Measurements from ENCODE around the gene ANKRD24. TPM values are rescaled to one million over a fixed set of nuclear protein-coding genes. Genes with fewer than 3 reads are reported as not detected.
A peak's percentile ranks its signal among the peaks of the same experiment; 100 is the strongest.
"Not testable (repeated sequence)": the region's sequence is repeated elsewhere in the genome, so short reads cannot be mapped to it uniquely, and the experiment has no call there.

The ANKRD24 gene
- total RNA-seq, 4 donors from 2014 or later = 0.04 to 2.0 (median 0.44) TPM

- peaks cover 12 to 26% (median 14%) of the 10 kb centered on the region in 3 donors for H3K4me1 ChIP-seq
- H3K27me3 ChIP-seq = peaks cover 0 to 29% (median 0%) of the 10 kb centered on the region in 4 donors
- no peaks in the 10 kb centered on the region for H3K9me3 ChIP-seq
- H3K36me3 ChIP-seq = no peaks in the 10 kb centered on the region
- no peak overlapping the region for H3K4me3 ChIP-seq
- TF ChIP-seq CTCF (IDR thresholded peaks at IDR 0.05) (peak; percentile 28 to 75 (median 66)), POLR2A (IDR thresholded peaks at IDR 0.05) (no peak)
- intact Hi-C loops (cut with DNase I) = no loop called here
- 27 to 32% methylated on average over 18 to 19 of the region's 22 CpGs for WGBS, 2 donors
- H3K27ac ChIP-seq = no peak overlapping the region
- DNase-seq = no peak
Observed at GRCh38 chr19:4186087-4186993, 3.9 kb downstream of the ANKRD24 start.

GRCh38 chr19:4187313-4188122 lies 5.0 kb downstream of the ANKRD24 start:
- peaks cover 7 to 17% (median 8%) of the 10 kb centered on the region in 3 donors for H3K4me1 ChIP-seq
- H3K4me3 ChIP-seq = no peak overlapping the region
- no peak for TF ChIP-seq POLR2A (IDR thresholded peaks at IDR 0.05)
- no peak for TF ChIP-seq CTCF (IDR thresholded peaks at IDR 0.05)
- DNase-seq = no peak
- no peaks in the 10 kb centered on the region for H3K36me3 ChIP-seq
- peaks cover 0 to 38% (median 0%) of the 10 kb centered on the region in 4 donors for H3K27me3 ChIP-seq
- no peaks in the 10 kb centered on the region for H3K9me3 ChIP-seq
- H3K27ac ChIP-seq = no peak overlapping the region
- intact Hi-C loops (cut with DNase I) = no loop called here
- WGBS, 2 donors = 87 to 95% methylated on average over 9 of the region's 10 CpGs

GRCh38 chr19:4189641-4190040 lies 7.2 kb downstream of the ANKRD24 start:
- Histone ChIP-seq H3K27me3 (peaks cover 0 to 60% (median 0%) of the 10 kb centered on the region in 4 donors), H3K36me3 (no peaks in the 10 kb centered on the region), H3K9me3 (no peaks in the 10 kb centered on the region), H3K4me3 (no peak overlapping the region), H3K27ac (no peak overlapping the region), H3K4me1 (peaks cover 0 to 3% (median 0%) of the 10 kb centered on the region in 3 donors)
- 50 to 67% methylated on average over 5 of the region's 5 CpGs for WGBS, 2 donors
- intact Hi-C loops (cut with DNase I) = no loop called here
- no peak for TF ChIP-seq CTCF (IDR thresholded peaks at IDR 0.05)
- no peak for TF ChIP-seq POLR2A (IDR thresholded peaks at IDR 0.05)
- no peak for DNase-seq

- H3K27me3 ChIP-seq = peaks cover 0 to 78% (median 8%) of the 10 kb centered on the region in 4 donors
- 50 to 81% methylated on average over 1 to 3 of the region's 3 CpGs for WGBS, 2 donors
- intact Hi-C loops (cut with DNase I); H3K36me3 ChIP-seq; H3K4me1 ChIP-seq; DNase-seq; H3K27ac ChIP-seq; H3K9me3 ChIP-seq; H3K4me3 ChIP-seq: not testable (repeated sequence)
Observed at GRCh38 chr19:4192537-4192936, 10.0 kb downstream of the ANKRD24 start.

- TF ChIP-seq POLR2A (IDR thresholded peaks at IDR 0.05) (no peak), CTCF (IDR thresholded peaks at IDR 0.05) (no peak)
- WGBS, 2 donors = 39 to 41% methylated on average over 7 of the region's 7 CpGs
- no peak for DNase-seq
- H3K36me3 ChIP-seq = no peaks in the 10 kb centered on the region
- no peaks in the 10 kb centered on the region for H3K9me3 ChIP-seq
- peaks cover 0 to 9% (median 7%) of the 10 kb centered on the region in 3 donors for H3K4me1 ChIP-seq
- intact Hi-C loops (cut with DNase I) = no loop called here
- H3K27me3 ChIP-seq = peaks cover 6 to 92% (median 13%) of the 10 kb centered on the region in 4 donors
- H3K4me3 ChIP-seq = no peak overlapping the region
- no peak overlapping the region for H3K27ac ChIP-seq
Observed at GRCh38 chr19:4194353-4194752, 11.9 kb downstream of the ANKRD24 start.
